Posterior cingulate gyrus (tissue), 11 donors: Measurements from ENCODE around the gene HIPK3.

Experiments used
- DNase-seq, 10 donors: peaks; one replicate each; pipeline versions ENCODE4 v3.0.0 to v3.0.0-alpha.2; 2020 to 2021; ENCODE audit warnings: mixed read lengths in 3 of 10
- intact Hi-C: fragments of 100-400 bp; cut with DNase I; formaldehyde crosslinking; loops from one replicate; pipeline ENCODE4 v1.15.1; 2023

The HIPK3 gene

GRCh38 chr11:33383920-33384209 lies 126.7 kb downstream of the HIPK3 start:
- intact Hi-C loops: no loop called here
- no peak for DNase-seq

- intact Hi-C loops: no loop called here
- DNase-seq: no peak
Measured at GRCh38 chr11:33384220-33384619, 127.0 kb downstream of the HIPK3 start.

GRCh38 chr11:33387581-33387980 lies 130.4 kb downstream of the HIPK3 start:
- no peak for DNase-seq
- intact Hi-C loops: no loop called here

- no peak for DNase-seq
- intact Hi-C loops: no loop called here
Measured at GRCh38 chr11:33387996-33388395, 130.8 kb downstream of the HIPK3 start.

- DNase-seq: no peak
- intact Hi-C loops: no loop called here
Measured at GRCh38 chr11:33388793-33389525, 131.8 kb downstream of the HIPK3 start.

- no peak for DNase-seq
- intact Hi-C loops: no loop called here
Measured at GRCh38 chr11:33389635-33390034, 132.5 kb downstream of the HIPK3 start.

GRCh38 chr11:33390944-33391892 lies 134.0 kb downstream of the HIPK3 start:
- intact Hi-C loops: no loop called here
- no peak for DNase-seq

- intact Hi-C loops: no loop called here
- DNase-seq: no peak
Measured at GRCh38 chr11:33391893-33392251, 134.7 kb downstream of the HIPK3 start.

- intact Hi-C loops: no loop called here
- DNase-seq: no peak
Measured at GRCh38 chr11:33394431-33395109, 137.4 kb downstream of the HIPK3 start.

- intact Hi-C loops: no loop called here
Measured at GRCh38 chr11:33396361-33396760, 139.2 kb downstream of the HIPK3 start.

GRCh38 chr11:33399421-33399820 lies 142.2 kb downstream of the HIPK3 start:
- intact Hi-C loops: no loop called here
- no peak for DNase-seq

More at GRCh38 chr11:33396361-33396760, 139.2 kb downstream of the HIPK3 start:
- no peak for DNase-seq

GRCh38 chr11:33402066-33402465 lies 144.9 kb downstream of the HIPK3 start:
- no peak for DNase-seq
- intact Hi-C loops: no loop called here

GRCh38 chr11:33403344-33403743 lies 146.2 kb downstream of the HIPK3 start:
- intact Hi-C loops: no loop called here
- no peak for DNase-seq

- no peak for DNase-seq
- intact Hi-C loops: no loop called here
Measured at GRCh38 chr11:33405834-33406602, 148.8 kb downstream of the HIPK3 start.
